Activated T-cell treated with anti-CD3 and anti-CD28 coated beads for 1 hour (primary cell): ENCODE results near the gene PLEKHA8.

Experiments used
- DNase-seq: peaks from one replicate; pipeline ENCODE4 v3.0.0-alpha.2; 2020; ENCODE audit warnings: low read depth

Gene PLEKHA8

GRCh38 chr7:30026229-30027064 lies 1.8 kb upstream of the PLEKHA8 start, which contains the start of gene FKBP14:
FKBP14 (minus strand) TSS chr7:30026702; CDS start chr7:30026508, 194 bp downstream.
- DNase-seq, result peak; percentile 81

DNA sequence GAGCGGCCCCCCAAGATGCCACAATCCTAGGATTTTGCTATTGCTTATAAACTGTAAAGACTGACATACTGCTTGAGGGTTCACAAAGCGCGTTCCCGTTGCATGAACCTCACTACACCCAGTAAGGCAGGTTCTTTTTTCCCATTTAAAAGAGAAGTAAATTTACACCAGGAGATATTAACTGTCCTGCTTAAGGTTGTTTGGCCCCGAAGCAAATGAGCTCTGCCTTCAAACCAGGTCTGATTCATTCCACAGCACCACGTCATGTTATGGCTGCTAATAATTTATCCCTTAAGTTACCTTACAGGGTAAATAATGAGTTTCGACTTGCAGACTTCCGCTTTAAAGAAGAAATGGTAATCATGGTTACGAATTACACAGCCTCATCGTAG lies 1.2 kb upstream of the PLEKHA8 start:
- DNase-seq, result no peak

DNA sequence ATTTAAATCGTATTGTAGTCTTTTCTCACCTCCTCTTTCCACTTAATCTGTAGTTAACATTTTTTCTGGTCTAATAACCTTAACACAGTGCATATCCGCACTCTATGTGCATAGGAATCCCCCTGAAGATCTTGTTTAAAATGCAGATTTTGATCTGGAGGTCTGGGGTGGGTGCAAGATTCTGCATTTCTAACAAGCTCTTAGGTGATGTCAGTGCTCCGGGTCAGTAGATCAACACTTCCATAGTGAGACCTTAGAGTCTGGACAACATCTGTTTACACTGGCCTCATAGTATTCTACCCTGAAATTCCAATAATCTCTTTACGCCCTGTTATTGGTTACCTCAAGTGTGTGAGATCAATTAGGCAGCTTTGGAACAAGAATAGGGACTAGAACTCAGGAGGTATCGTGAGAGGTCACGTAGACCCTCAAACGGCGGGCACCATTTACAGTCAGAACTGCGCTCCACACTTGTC lies 434 bp upstream of the PLEKHA8 start:
- DNase-seq, result no peak

DNA sequence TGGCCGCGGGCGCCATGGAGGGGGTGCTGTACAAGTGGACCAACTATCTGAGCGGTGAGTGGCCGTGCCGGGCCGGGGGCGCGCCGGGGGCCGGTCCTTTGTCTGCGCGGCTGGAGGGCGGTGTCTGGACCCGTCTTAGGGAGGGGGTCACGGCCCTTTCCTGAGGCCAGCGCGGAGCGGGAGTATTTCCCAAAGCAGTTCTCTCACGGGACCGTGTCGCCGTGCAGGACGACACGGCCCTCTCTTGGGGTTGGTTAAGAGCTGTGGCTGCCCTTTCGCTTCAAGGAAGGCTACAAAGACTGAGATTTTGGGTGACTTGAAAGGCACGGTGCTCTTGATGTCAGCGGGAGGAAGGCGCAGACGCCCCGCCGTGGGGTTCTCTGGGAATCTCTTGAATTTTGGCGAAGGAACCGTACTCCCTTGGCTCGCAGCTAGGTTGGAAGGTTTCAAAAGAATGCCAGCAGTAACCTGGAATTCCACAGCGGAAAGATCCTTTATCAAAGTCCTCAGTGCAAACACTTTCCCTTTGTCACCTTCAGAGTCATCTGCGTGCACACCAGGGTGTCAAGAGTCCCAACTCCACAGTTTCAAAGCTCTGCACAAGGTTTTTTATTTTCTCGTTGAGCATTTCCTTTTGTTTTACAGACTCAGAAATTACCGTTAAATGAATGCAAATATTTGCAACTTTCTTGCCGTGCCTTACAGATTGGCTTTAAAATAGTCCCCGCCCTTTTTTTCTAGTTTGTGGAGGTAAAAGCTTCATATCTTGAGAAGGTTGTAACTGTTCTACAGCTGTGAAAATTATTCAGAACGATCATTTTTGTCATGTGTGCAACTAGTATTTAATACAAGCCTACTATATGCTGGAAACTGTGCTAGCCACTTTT lies 780 bp downstream of the PLEKHA8 start:
- DNase-seq, result no peak

DNA sequence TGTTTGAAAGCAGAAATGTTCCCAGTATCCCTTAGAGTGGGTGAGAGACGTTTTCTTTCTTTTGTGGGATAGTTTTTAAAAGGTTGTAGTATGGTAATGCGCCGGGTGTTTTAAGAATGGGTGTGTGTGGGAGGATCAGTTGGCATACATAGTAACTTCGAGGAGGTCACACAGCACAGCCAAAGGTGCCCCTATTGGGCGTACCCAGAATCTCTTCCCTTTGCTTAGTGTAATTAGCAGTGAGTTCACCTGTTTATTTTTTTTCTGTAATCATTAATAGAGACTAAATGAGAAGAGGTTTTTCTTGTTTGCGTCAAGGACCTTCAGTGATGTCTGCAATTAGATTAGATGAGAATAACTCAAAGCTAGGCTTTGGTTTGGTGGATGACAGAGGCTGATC lies 1.5 kb downstream of the PLEKHA8 start:
- no peak for DNase-seq

- DNase-seq, result no peak
These were observed 4.3 kb downstream of the PLEKHA8 start for GRCh38 chr7:30032310-30033125.

DNA sequence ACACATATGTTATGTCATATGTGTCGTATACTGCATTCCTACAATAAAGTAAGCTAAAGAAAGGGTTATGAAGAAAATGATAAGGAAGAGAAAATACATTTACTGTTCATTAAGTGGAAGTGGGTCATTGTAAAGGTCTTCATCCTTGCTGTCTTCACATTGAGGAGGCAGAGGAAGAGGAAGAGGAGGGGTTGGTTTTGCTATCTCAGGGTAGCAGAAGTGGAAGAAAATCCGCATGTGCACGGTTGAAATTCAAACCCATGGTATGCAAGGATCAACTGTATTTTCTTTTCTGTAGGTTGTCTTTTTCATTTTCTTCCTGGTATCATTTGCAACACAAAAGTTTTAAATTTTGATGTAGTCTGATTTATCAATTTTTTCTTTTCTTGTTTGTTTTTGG lies 6.3 kb downstream of the PLEKHA8 start:
- DNase-seq, result no peak

DNA sequence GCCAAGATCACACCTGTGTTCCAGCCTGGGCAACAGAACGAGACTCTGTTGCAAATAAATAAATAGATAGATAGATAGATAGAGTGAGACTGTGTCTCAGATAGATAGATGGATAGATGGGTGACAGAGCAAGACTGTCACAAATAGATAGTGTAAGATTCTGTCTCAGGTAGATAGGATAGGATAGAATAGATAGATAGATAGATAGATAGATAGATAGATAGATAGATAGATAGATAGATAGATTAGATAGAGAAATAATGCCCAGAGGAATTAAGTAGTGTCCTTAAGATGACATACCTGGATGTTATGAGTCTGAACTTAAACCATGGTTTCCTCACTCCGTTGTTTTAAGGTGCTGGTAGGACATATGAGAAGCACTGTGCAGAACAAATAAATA lies 8.0 kb downstream of the PLEKHA8 start:
- DNase-seq, result no peak

DNA sequence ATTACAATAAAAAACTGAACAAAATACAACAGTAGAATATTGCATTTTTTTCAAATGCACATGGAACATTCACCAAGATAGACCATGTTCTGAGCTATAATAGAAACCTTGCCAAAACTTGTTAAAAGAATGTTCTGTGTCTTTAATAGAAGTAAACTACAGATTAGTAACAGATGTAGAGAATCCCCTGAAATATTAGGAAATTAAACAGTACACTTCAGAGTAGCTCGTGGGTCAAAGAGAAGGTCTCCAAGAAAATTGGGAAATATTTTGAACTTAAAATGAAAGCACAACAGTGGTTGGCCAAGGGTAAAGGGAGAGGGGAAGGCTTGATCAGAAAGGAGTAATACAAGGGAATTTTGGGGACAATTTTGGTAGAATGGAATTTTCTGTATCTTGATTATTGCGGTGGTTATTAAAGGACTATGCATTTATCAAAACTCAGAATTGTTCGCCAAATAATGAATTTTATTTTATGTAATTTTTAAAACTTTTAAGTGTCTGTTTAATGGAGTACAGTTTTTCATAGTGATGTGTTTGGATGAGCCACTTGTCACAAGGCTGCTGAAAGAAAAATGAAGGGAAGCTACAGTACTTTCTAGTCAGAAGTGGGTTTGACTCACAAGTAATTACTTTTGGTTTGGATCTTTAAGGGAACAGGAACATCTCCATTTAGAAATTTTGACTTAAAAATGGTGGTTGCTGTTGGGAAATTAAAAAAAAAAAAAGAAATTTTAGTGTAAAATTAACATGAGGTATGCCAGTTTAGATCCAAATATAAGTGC lies 10.2 kb downstream of the PLEKHA8 start:
- DNase-seq, result no peak

DNA sequence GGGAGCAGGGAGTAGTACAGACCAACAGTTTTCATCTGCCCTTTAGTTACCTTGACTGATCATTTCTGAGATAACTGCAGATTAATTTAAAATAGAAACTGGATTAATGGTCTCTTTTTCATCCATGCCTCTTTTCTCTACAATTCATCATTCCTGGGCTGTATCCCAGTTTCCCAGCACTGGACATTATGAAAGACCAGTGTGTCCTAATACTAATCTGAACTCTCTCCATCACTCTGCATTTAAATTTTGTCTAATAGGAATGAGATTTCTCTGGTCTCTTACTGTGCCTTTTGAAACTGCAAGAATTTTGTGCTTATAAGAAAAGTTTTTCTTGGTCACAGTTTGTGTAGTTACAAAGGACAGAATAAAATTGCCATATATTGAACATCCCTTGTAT lies 12.7 kb downstream of the PLEKHA8 start:
- no peak for DNase-seq

DNA sequence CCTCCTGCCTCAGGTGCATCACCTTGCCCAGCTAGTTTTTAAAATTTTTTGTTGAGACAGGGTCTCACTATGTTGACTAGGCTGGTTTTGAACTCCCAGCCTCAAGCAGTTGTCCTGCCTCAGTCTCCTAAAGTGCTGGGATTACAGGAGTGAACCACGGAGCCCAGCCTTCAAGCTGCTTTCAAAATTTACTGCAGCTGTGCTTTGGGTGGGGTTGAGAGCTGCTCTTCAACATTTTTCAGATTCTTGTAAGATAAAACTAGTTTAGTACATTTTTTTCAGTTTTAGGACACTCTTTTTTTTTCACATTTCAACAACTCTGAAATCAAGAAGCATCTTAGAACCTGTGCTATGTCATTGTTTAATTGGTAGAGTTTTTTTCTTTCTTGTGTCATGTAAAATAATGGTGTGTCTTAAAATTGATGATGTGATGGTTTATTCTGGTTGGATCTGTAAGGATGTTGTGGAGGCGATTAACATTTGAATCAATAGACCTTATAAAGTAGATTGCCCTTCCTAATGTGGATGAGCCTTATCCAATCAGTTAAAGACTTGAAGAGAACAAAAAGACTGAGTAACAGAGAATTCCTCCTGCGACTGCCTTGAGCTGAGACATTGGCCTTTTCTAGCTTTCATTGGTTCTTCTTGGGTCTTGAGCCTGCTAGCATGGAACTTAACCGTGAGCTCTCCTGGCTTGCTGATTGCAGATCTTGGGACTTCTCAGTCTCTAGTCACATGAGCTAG lies 13.5 kb downstream of the PLEKHA8 start:
- no peak for DNase-seq

GRCh38 chr7:30046127-30046770 lies 18.0 kb downstream of the PLEKHA8 start:
- DNase-seq, result no peak

DNA sequence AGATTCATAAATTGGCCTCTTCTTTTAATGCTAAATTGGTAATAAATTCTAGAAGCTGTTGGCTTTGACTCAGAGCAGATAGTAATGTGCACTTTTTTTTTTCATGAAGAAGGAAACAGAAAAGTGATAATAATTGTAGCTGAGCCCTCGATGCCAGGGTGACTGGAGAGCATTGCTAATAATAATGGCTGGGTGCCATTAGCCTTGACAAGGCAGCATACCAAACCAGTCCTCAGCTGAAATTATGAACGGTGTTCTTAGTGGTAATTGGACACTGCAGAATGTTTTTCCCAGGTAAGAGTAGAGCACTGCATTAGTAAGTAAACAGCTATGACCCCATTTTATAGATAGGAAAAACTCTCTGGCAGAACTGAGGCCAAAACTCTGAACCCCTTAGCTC lies 18.9 kb downstream of the PLEKHA8 start:
- DNase-seq, result no peak

GRCh38 chr7:30048582-30048981 lies 20.4 kb downstream of the PLEKHA8 start:
- DNase-seq, result no peak

DNA sequence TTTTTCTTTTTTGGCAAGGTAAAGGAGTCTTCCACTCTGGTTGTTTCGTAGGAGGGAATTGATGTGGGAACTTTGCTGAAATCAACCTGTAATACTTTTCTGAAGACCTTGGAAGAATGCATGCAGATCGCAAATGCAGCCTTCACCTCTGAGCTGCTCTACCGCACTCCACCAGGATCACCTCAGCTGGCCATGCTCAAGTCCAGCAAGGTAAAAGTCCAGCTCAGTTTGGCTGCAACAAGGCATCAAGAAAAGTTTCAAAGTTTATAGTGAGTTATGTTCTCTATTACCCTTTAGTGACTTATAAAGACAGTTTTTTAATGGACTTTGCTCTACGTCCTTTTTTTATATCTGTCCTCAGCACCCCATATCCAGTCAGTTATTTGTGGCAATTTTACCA lies 21.0 kb downstream of the PLEKHA8 start:
- no peak for DNase-seq

- no peak for DNase-seq
These were observed 24.9 kb downstream of the PLEKHA8 start for GRCh38 chr7:30053068-30053467.

- DNase-seq, result no peak
These were observed 29.5 kb downstream of the PLEKHA8 start for GRCh38 chr7:30057741-30058140.

DNA sequence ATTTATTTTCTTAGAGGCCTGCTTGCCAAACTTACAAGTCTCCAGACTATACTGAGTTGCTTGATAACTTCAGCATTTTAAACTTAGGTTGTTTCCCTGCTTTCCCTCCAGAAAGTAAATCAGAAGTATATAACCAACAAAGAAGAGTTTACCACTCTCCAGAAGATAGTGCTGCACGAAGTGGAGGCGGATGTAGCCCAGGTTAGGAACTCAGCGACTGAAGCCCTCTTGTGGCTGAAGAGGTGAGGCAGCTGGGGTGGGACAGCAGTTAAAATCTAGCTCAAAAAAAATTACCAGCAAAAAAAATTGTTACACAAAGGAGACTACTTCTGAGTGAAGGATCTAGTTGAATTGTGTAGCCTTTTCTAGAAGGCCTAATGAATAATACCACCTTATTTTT lies 33.6 kb downstream of the PLEKHA8 start:
- peak; percentile 16 for DNase-seq

- DNase-seq, result no peak
These were observed 34.4 kb downstream of the PLEKHA8 start for GRCh38 chr7:30062587-30062986.

DNA sequence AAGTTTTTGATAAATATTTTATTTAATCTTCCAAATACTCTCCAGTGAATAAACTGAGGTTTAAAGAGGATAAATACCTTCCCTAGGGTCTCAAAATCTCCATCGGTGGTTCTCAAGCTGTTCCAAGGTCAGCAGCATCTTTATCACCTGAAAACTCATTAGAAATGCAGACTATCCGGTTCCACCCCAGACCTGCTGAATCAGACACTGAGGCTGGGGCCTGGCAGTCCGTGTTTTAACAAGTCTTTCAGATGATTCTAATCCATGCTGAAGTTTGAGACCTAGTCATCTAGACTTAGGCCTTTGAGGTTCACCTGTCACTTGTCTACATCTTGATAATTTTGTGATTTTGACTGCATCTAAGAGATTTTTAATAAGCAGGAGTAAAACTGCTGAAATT lies 37.5 kb downstream of the PLEKHA8 start:
- DNase-seq, result no peak
